Sigmoid colon (tissue), 4 donors: ENCODE data around the gene PRPH2.

Experiments used
- CTCF ChIP-seq, 4 experiments: fragments of 450-650 bp in 3 of 4; fragments of 200-600 bp in 1 of 4; IDR thresholded peaks; one replicate each; pipeline ENCODE4 v1.5.1; 2016 to 2019; ENCODE audit warnings: antibody characterized with exemption in 4 of 4, mild to moderate bottlenecking in 3 of 4, moderate library complexity in 2 of 4
- EP300 ChIP-seq, 4 donors: sonication (generic); formaldehyde crosslinking; IDR thresholded peaks; one replicate each; pipeline ENCODE4 v1.6.1; 2017; ENCODE audit warnings: antibody characterized with exemption in 4 of 4
- POLR2A ChIP-seq, 2 donors: fragments of 450-650 bp; IDR thresholded peaks; one replicate each; pipeline ENCODE4 v1.6.1; 2016; ENCODE audit warnings: antibody characterized with exemption in 2 of 2, mild to moderate bottlenecking in 2 of 2, moderate library complexity in 2 of 2

- TF ChIP-seq POLR2A (IDR thresholded peaks at IDR 0.05) (no peak), CTCF (IDR thresholded peaks at IDR 0.05) (peak; percentile 86 to 94 (median 92)), EP300 (IDR thresholded peaks at IDR 0.05) (no peak)
These were observed 4.2 kb upstream of the PRPH2 start for GRCh38 chr6:42726485-42727086.
